AG09319 (cell line): ENCODE data around the gene CENPC.
A peak's percentile ranks its signal among the peaks of the same experiment; 100 is the strongest.

Source experiments
- DNase-seq: peaks from one replicate; pipeline ENCODE4 v3.0.0-alpha.2; 2010; ENCODE audit warnings: low read depth; ENCODE audit errors: extremely low read depth
- CTCF ChIP-seq: IDR thresholded peaks from 2 replicates; pipeline ENCODE4 v1.5.1; 2011; ENCODE audit warnings: low read depth, mild to moderate bottlenecking, inconsistent platforms, low read length, moderate library complexity

Gene CENPC

GRCh38 chr4:67545199-67546003, at the start of gene CENPC:
Gene CENPC (minus strand): TSS chr4:67545503. CDS start chr4:67545355, 148 bp downstream.
- no peak for TF ChIP-seq CTCF
- peak; percentile 94 for DNase-seq

- no peak for TF ChIP-seq CTCF
- DNase-seq = no peak
Observed at GRCh38 chr4:67593741-67594175, 48.5 kb upstream of the CENPC start.

GRCh38 chr4:67587156-67587555, 41.9 kb upstream of the CENPC start:
- TF ChIP-seq CTCF = no peak
- DNase-seq = no peak

GRCh38 chr4:67584496-67584895, 39.2 kb upstream of the CENPC start:
- no peak for TF ChIP-seq CTCF
- DNase-seq = no peak

- TF ChIP-seq CTCF = no peak
- no peak for DNase-seq
Observed at GRCh38 chr4:67581913-67582312, 36.6 kb upstream of the CENPC start.

- TF ChIP-seq CTCF = no peak
- DNase-seq = no peak
Observed at GRCh38 chr4:67581208-67581857, 36.0 kb upstream of the CENPC start.

- no peak for TF ChIP-seq CTCF
Observed at GRCh38 chr4:67580577-67580976, 35.3 kb upstream of the CENPC start.

More at GRCh38 chr4:67580577-67580976, 35.3 kb upstream of the CENPC start:
- no peak for DNase-seq
